DND-41 (cell line): ENCODE measurements around the gene TOX2.

Experiments
- ATAC-seq: fragments of 200-7000 bp; cut with Tn5 transposase; 3 replicates; pipeline ENCODE4 v1.9.1; 2021; ENCODE audit warnings: low read depth; ENCODE audit not compliant: insufficient read depth
- DNase-seq: peaks from one replicate; pipeline ENCODE4 v3.0.0-alpha.2; 2020
- H2AFZ ChIP-seq: 2 replicates; pipeline ENCODE4 v1.6.0; 2012; ENCODE audit warnings: low read depth, low read length
- H3K27ac ChIP-seq: 2 replicates; pipeline ENCODE4 v1.5.1; 2012; ENCODE audit warnings: low read length, inconsistent platforms
- H3K27me3 ChIP-seq: fragments of 200-600 bp; sonication (generic); 2 replicates; pipeline ENCODE4 v1.6.0; 2012; ENCODE audit warnings: low read length, mild to moderate bottlenecking, inconsistent platforms; ENCODE audit not compliant: insufficient read depth, poor library complexity
- H3K36me3 ChIP-seq: 2 replicates; pipeline ENCODE4 v1.5.1; 2012; ENCODE audit warnings: low read length, inconsistent platforms; ENCODE audit not compliant: insufficient read depth
- H3K4me1 ChIP-seq: 2 replicates; pipeline ENCODE4 v1.5.1; 2012; ENCODE audit warnings: mild to moderate bottlenecking, low read length; ENCODE audit not compliant: insufficient read depth
- H3K4me2 ChIP-seq: 2 replicates; pipeline ENCODE4 v1.6.0; 2012; ENCODE audit warnings: mild to moderate bottlenecking, moderate library complexity, low read length, inconsistent platforms; ENCODE audit not compliant: insufficient read depth
- H3K4me3 ChIP-seq, 2 experiments: fragments of 200-600 bp in 1 of 2; shearing (Covaris generic) in 1 of 2; 2 replicates each; pipeline ENCODE4 v1.5.1; 2012 to 2016; ENCODE audit warnings: inconsistent platforms in 2 of 2, low read length in 2 of 2, mild to moderate bottlenecking in 2 of 2, low read depth in 1 of 2, moderate library complexity in 1 of 2
- H3K79me2 ChIP-seq: 2 replicates; pipeline ENCODE4 v1.6.0; 2012; ENCODE audit warnings: low read length, inconsistent platforms; ENCODE audit not compliant: insufficient read depth
- H3K9ac ChIP-seq: 2 replicates; pipeline ENCODE4 v1.6.0; 2012; ENCODE audit warnings: low read depth, mild to moderate bottlenecking, inconsistent platforms, low read length, moderate library complexity
- H3K9me3 ChIP-seq: 2 replicates; pipeline ENCODE4 v1.5.1; 2012; ENCODE audit warnings: low read length, moderate library complexity, mild to moderate bottlenecking, inconsistent platforms; ENCODE audit not compliant: insufficient read depth, severe bottlenecking
- H4K20me1 ChIP-seq: 2 replicates; pipeline ENCODE4 v1.6.0; 2012; ENCODE audit warnings: low read length; ENCODE audit not compliant: insufficient read depth
- CTCF ChIP-seq: IDR thresholded peaks from 2 replicates; pipeline ENCODE4 v1.5.1; 2012; ENCODE audit warnings: borderline replicate concordance, low read length, moderate library complexity, mild to moderate bottlenecking; ENCODE audit not compliant: poor library complexity, severe bottlenecking; ENCODE audit errors: extremely low read depth
- EZH2 ChIP-seq: IDR thresholded peaks from 3 replicates; pipeline ENCODE4 v1.6.1; 2012; ENCODE audit warnings: borderline replicate concordance, low read depth, mild to moderate bottlenecking, moderate library complexity, low read length, inconsistent platforms; ENCODE audit not compliant: severe bottlenecking

The TOX2 gene

GRCh38 chr20:44109951-44110361 lies 195.3 kb downstream of the TOX2 start:
- no peak for DNase-seq
- Histone ChIP-seq H2AFZ (no peak overlapping the region), H3K4me2 (no peak overlapping the region), H4K20me1 (0 out of 2 replicates have a peak, but pooled peaks cover 3% of the 10 kb centered on the region), H3K27me3 (peaks cover 15% of the 10 kb centered on the region), H3K4me1 (no peaks in the 10 kb centered on the region), H3K36me3 (no peaks in the 10 kb centered on the region), H3K9me3 (peaks cover 7% of the 10 kb centered on the region), H3K9ac (no peak overlapping the region), H3K79me2 (no peaks in the 10 kb centered on the region), H3K27ac (no peak overlapping the region), H3K4me3 (no peak overlapping the region)
- no peak for ATAC-seq
- TF ChIP-seq EZH2 (no peak), CTCF (no peak)

GRCh38 chr20:44110816-44111568 lies 196.3 kb downstream of the TOX2 start:
- no peak for DNase-seq
- H3K9me3 ChIP-seq: peaks cover 7% of the 10 kb centered on the region
- no peak overlapping the region for H3K9ac ChIP-seq
- H3K79me2 ChIP-seq: no peaks in the 10 kb centered on the region
- H3K4me1 ChIP-seq: no peaks in the 10 kb centered on the region
- H3K27ac ChIP-seq: no peak overlapping the region
- no peak overlapping the region for H3K4me3 ChIP-seq
- no peak for ATAC-seq
- H3K36me3 ChIP-seq: no peaks in the 10 kb centered on the region
- 0 out of 2 replicates have a peak, but pooled peaks cover 3% of the 10 kb centered on the region for H4K20me1 ChIP-seq
- TF ChIP-seq CTCF (no peak), EZH2 (no peak)
- no peak overlapping the region for H3K4me2 ChIP-seq
- no peak overlapping the region for H2AFZ ChIP-seq
- H3K27me3 ChIP-seq: peaks cover 9% of the 10 kb centered on the region

GRCh38 chr20:44111712-44112335 lies 197.2 kb downstream of the TOX2 start:
- no peak overlapping the region for H3K9ac ChIP-seq
- no peak overlapping the region for H3K4me2 ChIP-seq
- ATAC-seq: no peak
- peaks cover under 1% of the 10 kb centered on the region for H3K27me3 ChIP-seq
- H2AFZ ChIP-seq: no peak overlapping the region
- no peak for DNase-seq
- H3K27ac ChIP-seq: no peak overlapping the region
- H3K4me1 ChIP-seq: no peaks in the 10 kb centered on the region
- peaks cover 7% of the 10 kb centered on the region for H3K9me3 ChIP-seq
- TF ChIP-seq CTCF (no peak), EZH2 (no peak)
- no peak overlapping the region for H3K4me3 ChIP-seq
- no peaks in the 10 kb centered on the region for H3K36me3 ChIP-seq
- H4K20me1 ChIP-seq: 0 out of 2 replicates have a peak, but pooled peaks cover 3% of the 10 kb centered on the region
- H3K79me2 ChIP-seq: no peaks in the 10 kb centered on the region
